Measurements from ENCODE around the gene SPOUT1. TPM values are rescaled to one million over a fixed set of nuclear protein-coding genes. Genes with fewer than 3 reads are reported as not detected.
"Not testable (repeated sequence)": the region's sequence is repeated elsewhere in the genome, so short reads cannot be mapped to it uniquely, and the experiment has no call there.

SPOUT1 gene
- total RNA-seq, 1 donor from 2014 or later, result 34.6 TPM

GRCh38 chr9:128862401-128862851, 32.8 kb upstream of the SPOUT1 start:
- Mint-ChIP-seq H3K36me3 (no peaks in the 10 kb centered on the region), H3K4me1 (peaks cover 7% of the 10 kb centered on the region), H3K27me3 (ENCODE audit: low read depth) (no peaks in the 10 kb centered on the region), H3K9me3 (no peaks in the 10 kb centered on the region), H3K27ac (no peak overlapping the region), H3K4me3 (no peak overlapping the region)
- no peak for TF ChIP-seq CTCF (IDR thresholded peaks at IDR 0.05; ENCODE audit: unreplicated experiment)
- no peak for DNase-seq (ENCODE audit: low spot score in 2 of 2, unreplicated experiment in 2 of 2)

- Mint-ChIP-seq H3K4me3 (no peak overlapping the region), H3K9me3 (no peaks in the 10 kb centered on the region), H3K27ac (no peak overlapping the region), H3K27me3 (ENCODE audit: low read depth) (no peaks in the 10 kb centered on the region), H3K4me1 (peaks cover 15% of the 10 kb centered on the region), H3K36me3 (no peaks in the 10 kb centered on the region)
- TF ChIP-seq CTCF (IDR thresholded peaks at IDR 0.05; ENCODE audit: unreplicated experiment), result no peak
- DNase-seq (ENCODE audit: low spot score in 2 of 2, unreplicated experiment in 2 of 2), result no peak
These were observed 31.9 kb upstream of the SPOUT1 start for GRCh38 chr9:128861501-128861900.

GRCh38 chr9:128860937-128861336, 31.3 kb upstream of the SPOUT1 start:
- DNase-seq (ENCODE audit: low spot score in 2 of 2, unreplicated experiment in 2 of 2), result no peak
- Mint-ChIP-seq H3K36me3 (no peaks in the 10 kb centered on the region), H3K4me3 (no peak overlapping the region), H3K4me1 (peaks cover 15% of the 10 kb centered on the region), H3K27me3 (ENCODE audit: low read depth) (no peaks in the 10 kb centered on the region), H3K27ac (no peak overlapping the region), H3K9me3 (no peaks in the 10 kb centered on the region)
- TF ChIP-seq CTCF (IDR thresholded peaks at IDR 0.05; ENCODE audit: unreplicated experiment), result no peak

- not testable (repeated sequence) for H3K36me3 Mint-ChIP-seq; DNase-seq (ENCODE audit: low spot score in 2 of 2, unreplicated experiment in 2 of 2); H3K27ac Mint-ChIP-seq; H3K4me3 Mint-ChIP-seq; H3K27me3 Mint-ChIP-seq (ENCODE audit: low read depth); H3K9me3 Mint-ChIP-seq
- peaks cover 23% of the 10 kb centered on the region for H3K4me1 Mint-ChIP-seq
These were observed 28.9 kb upstream of the SPOUT1 start for GRCh38 chr9:128858476-128858875.

- not testable (repeated sequence) for H3K27me3 Mint-ChIP-seq (ENCODE audit: low read depth); H3K4me3 Mint-ChIP-seq; H3K27ac Mint-ChIP-seq; DNase-seq (ENCODE audit: low spot score in 2 of 2, unreplicated experiment in 2 of 2)
- peaks cover 26% of the 10 kb centered on the region for H3K4me1 Mint-ChIP-seq
- H3K9me3 Mint-ChIP-seq, result peaks cover 18% of the 10 kb centered on the region
- H3K36me3 Mint-ChIP-seq, result peaks cover 13% of the 10 kb centered on the region
These were observed 24.9 kb upstream of the SPOUT1 start for GRCh38 chr9:128854454-128854853.

- H3K4me3 Mint-ChIP-seq; DNase-seq (ENCODE audit: low spot score in 2 of 2, unreplicated experiment in 2 of 2); H3K27me3 Mint-ChIP-seq (ENCODE audit: low read depth); H3K27ac Mint-ChIP-seq: not testable (repeated sequence)
- Mint-ChIP-seq H3K9me3 (peaks cover 25% of the 10 kb centered on the region), H3K36me3 (peaks cover 15% of the 10 kb centered on the region), H3K4me1 (peaks cover 26% of the 10 kb centered on the region)
These were observed 23.1 kb upstream of the SPOUT1 start for GRCh38 chr9:128852646-128853045.

GRCh38 chr9:128851779-128852600, 22.4 kb upstream of the SPOUT1 start:
- H3K27ac Mint-ChIP-seq; H3K27me3 Mint-ChIP-seq (ENCODE audit: low read depth); H3K4me3 Mint-ChIP-seq; DNase-seq (ENCODE audit: low spot score in 2 of 2, unreplicated experiment in 2 of 2): not testable (repeated sequence)
- Mint-ChIP-seq H3K4me1 (peaks cover 23% of the 10 kb centered on the region), H3K36me3 (peaks cover 17% of the 10 kb centered on the region), H3K9me3 (peaks cover 27% of the 10 kb centered on the region)
- peak; percentile 49 for TF ChIP-seq CTCF (IDR thresholded peaks at IDR 0.05; ENCODE audit: unreplicated experiment)

GRCh38 chr9:128851024-128851423, 21.4 kb upstream of the SPOUT1 start:
- H3K4me3 Mint-ChIP-seq; H3K27me3 Mint-ChIP-seq (ENCODE audit: low read depth); H3K27ac Mint-ChIP-seq; DNase-seq (ENCODE audit: low spot score in 2 of 2, unreplicated experiment in 2 of 2): not testable (repeated sequence)
- H3K9me3 Mint-ChIP-seq, result peaks cover 27% of the 10 kb centered on the region
- H3K4me1 Mint-ChIP-seq, result peaks cover 19% of the 10 kb centered on the region
- peaks cover 17% of the 10 kb centered on the region for H3K36me3 Mint-ChIP-seq

Measured in mesothelial cell of epicardium (in vitro differentiated cells).